ENCODE results near the gene RRBP1. TPM values are rescaled to one million over a fixed set of nuclear protein-coding genes. Genes with fewer than 3 reads are reported as not detected.
A peak's percentile ranks its signal among the peaks of the same experiment; 100 is the strongest.

Gene RRBP1
- total RNA-seq, 4 donors from 2014 or later, result 76.5 to 162 (median 83.9) TPM

DNA sequence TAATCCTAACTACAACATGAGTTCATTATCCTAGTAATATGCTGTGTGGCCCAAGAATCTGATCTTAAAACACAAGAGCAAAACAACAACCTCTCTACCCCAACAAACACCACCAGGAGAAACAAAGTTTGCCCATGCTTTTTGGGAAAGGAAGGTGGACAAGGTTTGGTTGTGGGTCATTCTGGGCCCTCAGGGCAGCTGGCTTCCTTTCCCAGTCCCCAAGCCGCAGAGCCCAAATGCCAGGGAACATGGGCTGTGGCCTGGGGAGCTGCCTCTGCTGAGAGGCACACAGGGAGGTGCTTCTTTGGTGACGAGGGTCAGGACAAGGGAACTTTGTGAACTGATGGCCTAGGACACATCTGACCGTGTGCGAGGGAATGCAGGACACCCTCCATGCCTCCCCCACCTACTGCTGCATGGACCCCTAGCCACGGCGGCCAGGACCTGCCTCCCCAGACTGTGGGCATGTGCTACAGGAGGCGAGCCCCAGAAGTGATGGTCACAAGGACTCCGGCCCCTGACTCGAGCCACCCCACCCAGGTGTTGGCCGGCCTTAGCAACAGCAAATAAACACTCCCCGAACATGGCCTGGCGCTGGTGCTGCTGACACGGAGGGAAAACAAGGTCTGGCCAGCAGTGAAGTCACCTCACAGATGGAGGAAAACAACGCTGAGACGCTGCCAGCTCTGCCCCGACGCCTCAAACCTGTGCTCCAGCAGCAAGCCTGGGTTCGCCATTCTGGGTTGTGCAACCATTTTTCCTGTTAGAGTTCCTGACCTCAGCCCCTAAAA is 55.6 kb downstream of the RRBP1 start:
- no peak for TF ChIP-seq POLR2A (IDR thresholded peaks at IDR 0.05)
- TF ChIP-seq, protein P1, sequence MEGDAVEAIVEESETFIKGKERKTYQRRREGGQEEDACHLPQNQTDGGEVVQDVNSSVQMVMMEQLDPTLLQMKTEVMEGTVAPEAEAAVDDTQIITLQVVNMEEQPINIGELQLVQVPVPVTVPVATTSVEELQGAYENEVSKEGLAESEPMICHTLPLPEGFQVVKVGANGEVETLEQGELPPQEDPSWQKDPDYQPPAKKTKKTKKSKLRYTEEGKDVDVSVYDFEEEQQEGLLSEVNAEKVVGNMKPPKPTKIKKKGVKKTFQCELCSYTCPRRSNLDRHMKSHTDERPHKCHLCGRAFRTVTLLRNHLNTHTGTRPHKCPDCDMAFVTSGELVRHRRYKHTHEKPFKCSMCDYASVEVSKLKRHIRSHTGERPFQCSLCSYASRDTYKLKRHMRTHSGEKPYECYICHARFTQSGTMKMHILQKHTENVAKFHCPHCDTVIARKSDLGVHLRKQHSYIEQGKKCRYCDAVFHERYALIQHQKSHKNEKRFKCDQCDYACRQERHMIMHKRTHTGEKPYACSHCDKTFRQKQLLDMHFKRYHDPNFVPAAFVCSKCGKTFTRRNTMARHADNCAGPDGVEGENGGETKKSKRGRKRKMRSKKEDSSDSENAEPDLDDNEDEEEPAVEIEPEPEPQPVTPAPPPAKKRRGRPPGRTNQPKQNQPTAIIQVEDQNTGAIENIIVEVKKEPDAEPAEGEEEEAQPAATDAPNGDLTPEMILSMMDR (IDR thresholded peaks at IDR 0.05), result no peak
- no peak for TF ChIP-seq EP300 (IDR thresholded peaks at IDR 0.05)
- Histone ChIP-seq H3K27me3 (no peaks in the 10 kb centered on the region), H3K27ac (peak overlapping the region in 1 of 4 donors; percentile 43), H3K36me3 (peaks cover 2 to 100% (median 16%) of the 10 kb centered on the region in 3 donors), H3K4me1 (peaks cover 0 to 8% (median 0%) of the 10 kb centered on the region in 4 donors), H3K9me3 (no peaks in the 10 kb centered on the region), H3K4me3 (no peak overlapping the region)
- no peak for DNase-seq (ENCODE audit: low spot score in 2 of 2)
- WGBS, 2 donors, result 71 to 82% methylated on average over 13 to 16 of the region's 18 CpGs

DNA sequence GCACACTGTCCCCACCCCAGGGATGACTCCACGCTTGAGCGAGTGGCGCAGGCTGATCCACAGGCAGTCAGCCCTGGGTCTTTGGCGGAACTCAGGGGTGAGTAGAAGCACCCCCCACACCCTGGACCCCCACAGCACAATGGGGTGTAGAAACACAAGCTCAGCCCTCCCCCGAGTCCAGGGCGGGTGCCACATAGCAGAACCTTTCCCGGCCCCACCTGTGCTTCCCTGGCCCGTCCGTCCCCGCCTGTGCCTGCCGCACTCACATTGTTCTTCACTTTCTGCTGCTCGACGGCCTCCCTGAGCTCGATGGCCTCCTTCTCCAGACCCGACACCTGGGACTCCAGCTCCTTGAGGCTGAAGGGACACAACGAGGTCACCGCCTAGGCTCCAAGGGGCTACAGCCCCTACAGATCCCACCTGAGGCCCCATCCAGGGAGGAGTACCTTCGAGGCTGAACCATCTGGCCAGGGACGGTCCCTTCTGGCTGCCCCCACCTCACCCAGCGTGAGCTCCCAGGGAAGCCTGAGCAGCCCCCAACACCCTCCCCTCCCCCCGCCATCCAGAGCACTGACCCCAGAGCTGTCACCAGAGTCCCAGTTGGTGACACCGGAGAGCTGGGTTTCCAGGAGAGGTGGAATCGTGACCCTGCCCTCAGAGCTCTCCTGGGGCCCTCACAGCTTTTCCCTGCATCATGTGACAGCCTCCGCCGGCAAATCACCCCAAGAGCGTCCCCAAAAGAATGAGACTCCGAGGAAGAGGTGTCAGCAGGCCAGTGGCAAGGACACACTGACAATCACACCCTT is 56.6 kb downstream of the RRBP1 start:
- Histone ChIP-seq H3K9me3 (no peaks in the 10 kb centered on the region), H3K27ac (peak overlapping the region in 1 of 4 donors; percentile 43), H3K4me1 (peaks cover 0 to 8% (median 0%) of the 10 kb centered on the region in 4 donors), H3K36me3 (peaks cover 2 to 100% (median 19%) of the 10 kb centered on the region in 3 donors), H3K4me3 (no peak overlapping the region), H3K27me3 (no peaks in the 10 kb centered on the region)
- TF ChIP-seq EP300 (IDR thresholded peaks at IDR 0.05), result no peak
- TF ChIP-seq, protein P1 (IDR thresholded peaks at IDR 0.05), result no peak
- no peak for TF ChIP-seq POLR2A (IDR thresholded peaks at IDR 0.05)
- WGBS, 2 donors, result 89 to 91% methylated on average over 23 to 27 of the region's 27 CpGs
- DNase-seq (ENCODE audit: low spot score in 2 of 2), result no peak

DNA sequence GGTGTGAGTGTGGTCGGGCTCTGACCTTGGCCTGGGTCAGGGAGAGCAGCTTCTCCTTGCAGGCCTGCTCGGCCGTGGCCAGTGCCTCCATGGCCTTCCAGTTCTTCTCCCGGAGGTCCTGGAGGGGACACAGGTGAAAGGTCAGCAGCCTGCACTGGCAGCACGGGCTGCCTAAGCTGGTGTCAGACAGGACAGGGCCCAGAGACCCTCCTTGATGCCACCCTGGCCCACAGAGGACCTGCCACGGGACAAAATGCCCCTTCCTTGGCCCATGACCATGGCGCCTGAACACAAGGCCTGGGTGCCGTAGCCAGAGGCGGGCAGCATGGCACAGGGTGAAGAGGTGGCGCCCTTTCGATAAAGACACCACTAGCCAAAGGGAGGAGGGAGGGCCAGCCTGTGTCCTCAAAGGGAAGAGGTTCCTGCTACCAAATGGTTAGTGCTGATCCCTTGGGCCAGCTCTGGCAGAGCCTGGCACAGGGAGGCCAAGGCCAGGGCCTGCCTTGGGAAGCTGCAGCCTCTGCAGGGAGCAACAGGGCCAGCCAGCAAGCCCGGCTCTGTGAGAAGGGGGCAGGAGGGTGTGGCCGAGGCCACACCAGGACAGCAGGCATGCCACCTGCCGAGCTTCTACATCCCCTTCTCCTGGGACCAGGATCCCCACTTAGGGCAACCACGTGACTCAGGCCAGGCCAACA is 57.3 kb downstream of the RRBP1 start:
- peak in 1 of 2 donors; percentile 8 for DNase-seq (ENCODE audit: low spot score in 2 of 2)
- Histone ChIP-seq H3K4me3 (no peak overlapping the region), H3K27ac (no peak overlapping the region), H3K9me3 (no peaks in the 10 kb centered on the region), H3K4me1 (peaks cover 0 to 8% (median 0%) of the 10 kb centered on the region in 4 donors), H3K27me3 (no peaks in the 10 kb centered on the region), H3K36me3 (peaks cover 2 to 100% (median 22%) of the 10 kb centered on the region in 3 donors)
- no peak for TF ChIP-seq EP300 (IDR thresholded peaks at IDR 0.05)
- TF ChIP-seq POLR2A (IDR thresholded peaks at IDR 0.05), result no peak
- TF ChIP-seq, protein P1 (IDR thresholded peaks at IDR 0.05), result no peak
- WGBS, 2 donors, result 89 to 90% methylated on average over 11 to 13 of the region's 15 CpGs

DNA sequence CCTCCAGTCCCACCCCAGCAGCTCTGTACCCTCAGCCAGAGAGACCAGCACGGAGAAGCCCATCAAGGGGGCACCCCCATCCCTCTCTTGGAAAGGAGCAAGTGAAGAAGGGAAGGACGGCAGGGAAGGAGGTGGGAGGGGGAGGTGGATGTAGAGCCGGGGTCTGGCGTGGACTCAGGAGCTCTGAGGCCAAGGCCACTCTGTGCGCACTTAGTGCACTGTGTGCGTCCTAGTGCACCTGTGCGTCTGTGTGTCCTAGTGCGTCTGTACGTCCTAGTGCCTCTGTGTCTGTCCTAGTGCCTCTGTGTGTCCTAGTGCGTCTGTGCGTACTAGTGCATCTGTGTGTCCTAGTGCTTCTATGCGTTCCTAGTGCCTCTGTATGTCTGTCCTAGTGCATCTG is 58.0 kb downstream of the RRBP1 start:
- Histone ChIP-seq H3K4me3 (no peak overlapping the region), H3K36me3 (peaks cover 2 to 100% (median 22%) of the 10 kb centered on the region in 3 donors), H3K27me3 (no peaks in the 10 kb centered on the region), H3K4me1 (peaks cover 0 to 8% (median 0%) of the 10 kb centered on the region in 4 donors), H3K9me3 (no peaks in the 10 kb centered on the region), H3K27ac (no peak overlapping the region)
- WGBS, 2 donors, result 92% methylated on average over 12 of the region's 12 CpGs
- TF ChIP-seq POLR2A (IDR thresholded peaks at IDR 0.05) (no peak), EP300 (IDR thresholded peaks at IDR 0.05) (no peak)
- TF ChIP-seq, protein P1 (IDR thresholded peaks at IDR 0.05), result no peak
- peak in 1 of 2 donors; percentile 6 for DNase-seq (ENCODE audit: low spot score in 2 of 2)
